Measurements from ENCODE around the gene CLIP2.
"Not testable (repeated sequence)": the region's sequence is repeated elsewhere in the genome, so short reads cannot be mapped to it uniquely, and the experiment has no call there.

The CLIP2 gene

GRCh38 chr7:74371381-74372341 lies 82.5 kb downstream of the CLIP2 start:
- DNase-seq (ENCODE audit: low read depth in 2 of 3, low spot score in 2 of 3): no peak

DNA sequence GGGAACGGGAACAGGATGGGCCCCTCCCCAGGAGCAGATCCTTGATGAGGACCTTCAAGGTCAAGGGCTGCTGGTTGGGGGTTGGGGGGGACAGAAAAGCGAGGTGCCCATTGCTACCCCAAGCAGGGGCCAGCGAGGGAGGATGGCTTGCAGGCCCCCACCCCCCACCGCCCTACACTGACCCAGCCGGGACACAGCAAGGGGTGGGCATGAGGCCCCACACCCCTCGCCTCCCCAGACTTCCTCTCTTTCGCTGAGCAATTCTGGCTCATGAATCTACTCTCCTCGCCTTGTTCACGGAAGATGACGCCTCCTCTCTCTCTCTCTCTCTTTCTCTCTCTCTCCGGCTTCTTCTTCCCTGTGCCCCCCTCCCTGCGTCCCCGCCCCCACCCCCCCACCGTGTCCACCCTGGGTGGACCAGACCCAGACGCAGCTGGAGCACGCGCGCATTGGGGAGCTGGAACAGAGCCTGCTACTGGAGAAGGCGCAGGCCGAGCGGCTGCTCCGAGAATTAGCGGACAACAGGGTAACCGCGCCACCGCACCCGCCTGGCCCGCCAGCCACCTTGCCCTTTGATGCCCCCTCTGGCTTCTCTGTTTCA lies 83.4 kb downstream of the CLIP2 start:
- DNase-seq (ENCODE audit: low read depth in 2 of 3, low spot score in 2 of 3): no peak

DNA sequence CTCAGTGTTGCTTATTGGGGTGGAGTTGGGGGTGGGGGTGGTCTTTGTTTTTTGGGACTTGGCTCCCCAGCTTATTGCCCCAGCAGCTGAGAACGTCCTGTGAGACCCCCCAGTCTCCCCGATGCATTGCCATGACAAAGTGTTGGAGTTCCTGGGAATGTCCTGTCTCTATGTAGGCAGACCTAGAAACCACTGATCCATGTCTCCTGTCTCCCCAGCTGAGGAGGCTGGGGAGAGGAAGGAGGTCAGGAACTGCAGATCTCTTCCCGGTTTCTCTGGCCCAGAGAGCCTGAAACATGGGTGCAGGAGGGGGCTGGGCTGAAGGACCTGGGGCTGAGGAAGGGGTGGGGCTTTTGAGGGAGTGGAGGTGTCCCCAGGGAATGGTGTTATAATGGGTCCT lies 84.3 kb downstream of the CLIP2 start:
- no peak for DNase-seq (ENCODE audit: low read depth in 2 of 3, low spot score in 2 of 3)

DNA sequence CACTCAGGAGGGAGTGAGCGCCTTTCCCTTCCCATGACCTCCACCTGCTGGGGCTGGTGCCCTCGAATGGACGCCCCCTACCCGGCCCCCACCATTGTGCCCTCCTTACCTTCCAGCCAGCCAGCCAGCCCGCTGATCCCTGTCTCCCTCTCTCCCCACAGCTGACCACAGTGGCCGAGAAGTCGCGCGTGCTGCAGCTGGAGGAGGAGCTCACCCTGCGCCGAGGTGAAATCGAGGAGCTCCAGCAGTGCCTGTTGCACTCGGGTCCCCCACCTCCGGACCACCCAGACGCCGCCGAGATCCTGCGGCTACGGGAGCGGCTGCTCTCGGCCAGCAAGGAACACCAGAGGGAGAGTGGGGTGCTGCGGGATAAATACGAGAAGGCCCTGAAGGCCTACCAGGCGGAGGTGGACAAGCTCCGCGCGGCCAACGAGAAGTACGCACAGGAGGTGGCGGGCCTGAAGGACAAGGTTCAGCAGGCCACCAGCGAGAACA lies 86.6 kb downstream of the CLIP2 start:
- DNase-seq (ENCODE audit: low read depth in 2 of 3, low spot score in 2 of 3): no peak

- DNase-seq (ENCODE audit: low read depth in 2 of 3, low spot score in 2 of 3): no peak
Observed at GRCh38 chr7:74376256-74377036, 87.2 kb downstream of the CLIP2 start.

- no peak for DNase-seq (ENCODE audit: low read depth in 2 of 3, low spot score in 2 of 3)
Observed at GRCh38 chr7:74379938-74380337, 90.7 kb downstream of the CLIP2 start.

DNA sequence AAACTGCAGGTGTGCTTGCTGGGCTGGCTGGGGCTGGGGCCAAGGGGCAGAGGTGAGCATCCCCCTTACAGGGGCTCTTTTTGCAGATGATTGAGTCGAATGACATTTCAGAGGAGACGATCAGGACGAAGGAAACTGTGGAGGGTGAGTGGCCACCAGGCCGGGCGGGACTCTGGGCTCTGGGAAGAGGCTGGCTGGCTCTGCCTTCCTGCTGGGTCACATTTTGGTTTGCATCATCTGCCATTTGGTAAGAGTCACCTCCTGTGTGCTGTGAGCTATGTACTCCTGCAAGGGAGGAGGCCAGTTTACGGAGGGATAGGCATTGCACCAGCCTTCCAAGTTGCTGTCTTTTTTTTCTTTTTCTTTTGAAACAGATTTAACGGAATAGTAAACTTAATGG lies 91.5 kb downstream of the CLIP2 start:
- no peak for DNase-seq (ENCODE audit: low read depth in 2 of 3, low spot score in 2 of 3)

GRCh38 chr7:74384086-74384485 lies 94.9 kb downstream of the CLIP2 start:
- DNase-seq (ENCODE audit: low read depth in 2 of 3, low spot score in 2 of 3): not testable (repeated sequence)

DNA sequence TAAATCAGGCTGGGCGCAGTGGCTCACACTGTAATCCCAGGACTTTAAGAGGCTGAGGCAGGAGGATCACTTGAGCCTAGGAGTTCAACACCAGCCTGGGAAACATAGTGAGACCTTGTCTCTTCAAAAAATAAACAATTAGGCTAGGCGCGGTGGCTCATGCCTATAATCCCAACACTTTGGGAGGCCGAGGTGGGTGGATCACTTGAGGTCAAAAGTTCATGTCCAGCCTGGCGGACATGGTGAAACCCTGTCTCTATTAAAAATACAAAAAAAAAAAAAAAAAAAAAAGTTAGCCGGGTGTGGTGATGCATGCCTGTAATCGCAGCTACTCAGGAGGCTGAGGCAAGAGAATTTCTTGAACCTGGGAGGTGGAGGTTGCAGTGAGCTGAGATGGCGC lies 95.6 kb downstream of the CLIP2 start:
- not testable (repeated sequence) for DNase-seq (ENCODE audit: low read depth in 2 of 3, low spot score in 2 of 3)

GRCh38 chr7:74387606-74388005 lies 98.4 kb downstream of the CLIP2 start:
- DNase-seq (ENCODE audit: low read depth in 2 of 3, low spot score in 2 of 3): no peak

DNA sequence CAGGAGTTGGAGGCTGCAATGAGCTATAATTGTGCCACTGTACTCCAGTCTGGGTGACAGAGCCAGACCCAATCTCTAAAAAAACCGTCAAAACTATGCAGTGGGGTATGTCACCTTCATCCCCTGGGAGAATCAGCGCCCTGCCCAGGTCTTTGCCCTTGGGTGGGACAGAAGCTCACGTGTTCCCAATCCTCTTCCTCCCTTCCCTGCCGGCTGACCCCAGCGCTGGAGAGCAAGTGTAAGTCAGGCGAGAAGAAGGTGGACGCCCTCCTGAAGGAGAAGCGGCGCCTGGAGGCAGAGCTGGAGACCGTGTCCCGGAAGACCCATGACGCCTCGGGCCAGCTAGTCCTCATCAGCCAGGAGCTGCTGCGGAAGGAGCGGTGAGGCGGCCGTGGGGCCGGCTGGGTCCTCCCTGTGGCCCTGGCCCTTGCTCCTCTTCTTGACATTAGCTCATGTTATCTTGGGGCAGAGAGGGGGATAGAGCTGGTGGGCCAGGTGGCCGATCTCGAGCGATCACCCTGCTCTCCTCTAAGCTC lies 99.7 kb downstream of the CLIP2 start:
- no peak for DNase-seq (ENCODE audit: low read depth in 2 of 3, low spot score in 2 of 3)

DNA sequence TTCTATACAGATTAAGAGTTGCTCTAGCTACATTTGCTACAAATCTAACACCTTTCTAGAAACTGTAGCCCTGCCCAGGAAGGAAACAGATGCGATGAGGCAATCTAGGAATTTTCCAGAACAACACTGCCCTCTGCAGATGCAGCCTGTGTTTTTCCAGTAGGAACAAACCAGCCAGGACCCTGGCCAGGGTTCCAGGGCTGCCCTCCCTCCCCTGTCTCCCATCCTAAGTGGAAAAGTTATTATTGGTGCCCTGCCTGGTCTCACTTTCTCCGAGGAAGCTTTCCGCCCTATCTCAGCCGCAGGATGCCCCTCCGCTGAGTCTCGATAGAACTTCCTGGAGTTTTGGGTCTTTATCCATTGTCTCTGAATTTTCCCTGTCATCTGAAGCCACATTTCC lies 104.5 kb downstream of the CLIP2 start:
- DNase-seq (ENCODE audit: low read depth in 2 of 3, low spot score in 2 of 3): not testable (repeated sequence)

DNA sequence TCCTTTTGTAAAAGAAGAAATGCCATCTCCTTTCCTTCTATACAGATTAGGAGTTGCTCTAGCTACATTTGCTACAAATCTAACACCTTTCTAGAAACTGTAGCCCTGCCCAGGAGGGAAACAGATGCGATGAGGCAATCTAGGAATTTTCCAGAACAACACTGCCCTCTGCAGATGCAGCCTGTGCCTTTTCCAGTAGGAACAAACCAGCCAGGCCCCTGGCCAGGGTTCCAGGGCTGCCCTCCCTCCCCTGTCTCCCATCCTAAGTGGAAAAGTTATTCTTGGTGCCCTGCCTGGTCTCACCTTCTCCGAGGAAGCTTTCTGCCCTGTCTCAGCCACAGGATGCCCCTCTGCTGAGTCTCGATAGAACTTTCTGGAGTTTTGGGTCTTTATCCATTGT lies 105.4 kb downstream of the CLIP2 start:
- not testable (repeated sequence) for DNase-seq (ENCODE audit: low read depth in 2 of 3, low spot score in 2 of 3)

- no peak for DNase-seq (ENCODE audit: low read depth in 2 of 3, low spot score in 2 of 3)
Observed at GRCh38 chr7:74395745-74396311, 106.6 kb downstream of the CLIP2 start.

- no peak for DNase-seq (ENCODE audit: low read depth in 2 of 3, low spot score in 2 of 3)
Observed at GRCh38 chr7:74396993-74397392, 107.8 kb downstream of the CLIP2 start.

GRCh38 chr7:74398426-74398825 lies 109.2 kb downstream of the CLIP2 start:
- no peak for DNase-seq (ENCODE audit: low read depth in 2 of 3, low spot score in 2 of 3)

GRCh38 chr7:74399006-74399405 lies 109.8 kb downstream of the CLIP2 start:
- DNase-seq (ENCODE audit: low read depth in 2 of 3, low spot score in 2 of 3): no peak

GRCh38 chr7:74400420-74401136 lies 111.4 kb downstream of the CLIP2 start:
- no peak for DNase-seq (ENCODE audit: low read depth in 2 of 3, low spot score in 2 of 3)

DNA sequence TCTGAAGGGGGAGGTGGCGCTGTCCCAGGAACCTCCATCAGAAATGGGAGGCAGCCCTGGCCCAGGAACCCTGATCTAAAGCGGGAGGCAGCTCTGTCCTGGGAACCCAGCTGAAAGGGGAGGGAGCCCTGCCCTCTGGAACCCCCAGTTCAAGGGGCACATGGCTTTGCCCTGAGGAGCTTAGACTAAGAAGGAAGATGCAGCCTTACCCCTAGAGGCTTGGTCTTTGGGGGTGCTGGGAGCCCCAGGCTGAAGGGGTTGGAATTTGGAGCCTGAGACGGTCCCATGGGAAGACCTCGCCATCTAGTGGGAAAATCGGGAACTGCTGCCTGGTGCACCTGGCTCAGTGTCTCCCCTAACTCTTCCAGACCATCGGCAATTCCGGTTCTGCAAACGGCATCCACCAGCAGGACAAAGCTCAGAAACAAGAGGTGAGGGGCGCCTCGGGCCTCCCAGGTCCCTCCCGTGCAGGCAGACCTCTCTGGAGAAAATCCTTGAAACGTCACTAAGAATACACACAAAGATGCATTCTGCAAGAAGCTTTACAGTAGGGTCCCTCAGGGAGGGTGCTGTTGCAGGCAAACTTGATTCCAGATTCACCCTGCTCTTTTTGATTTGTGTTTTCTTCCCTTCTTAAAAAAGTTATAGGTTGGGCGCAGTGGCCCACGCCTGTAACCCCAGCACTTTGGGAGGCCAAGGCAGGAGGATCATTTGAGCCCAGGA lies 112.1 kb downstream of the CLIP2 start:
- peak; percentile 34 to 72 (median 65) for DNase-seq (ENCODE audit: low read depth in 2 of 3, low spot score in 2 of 3)

DNA sequence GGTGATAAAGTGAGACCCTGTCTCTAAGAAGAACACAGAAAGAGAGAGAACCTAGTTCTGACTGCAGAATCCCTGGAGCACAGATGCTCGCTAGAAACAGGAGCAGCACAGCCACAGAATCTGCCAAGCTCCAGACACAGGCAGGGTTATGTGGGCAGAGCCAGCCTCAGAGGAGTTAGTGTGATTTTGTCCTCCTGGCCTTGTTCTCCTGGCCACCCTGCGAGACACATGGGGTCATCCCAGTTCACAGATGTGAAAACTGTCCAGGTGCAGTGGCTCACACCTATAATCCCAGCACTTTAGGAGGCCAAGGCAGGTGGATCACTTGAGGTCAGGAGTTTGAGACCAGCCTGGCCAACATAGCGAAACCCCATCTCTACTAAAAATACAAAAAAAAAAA lies 113.5 kb downstream of the CLIP2 start:
- DNase-seq (ENCODE audit: low read depth in 2 of 3, low spot score in 2 of 3): not testable (repeated sequence)
